ENCODE results near the gene GDF3. TPM values are rescaled to one million over a fixed set of nuclear protein-coding genes. Genes with fewer than 3 reads are reported as not detected.

Gene GDF3
- total and polyA plus RNA-seq, 9 of the 15 experiments (the other 6 are each of a cell fraction or from before 2014, with no cell fraction given), result not detected

GRCh38 chr12:7705846-7706245, 10.3 kb upstream of the GDF3 start:
- H2AFZ ChIP-seq (ENCODE audit: low read depth, low read length), result no peak overlapping the region
- WGBS (ENCODE audit: insufficient coverage, low coverage, missing lambda C conversion rate), result 12% methylated on average over 15 of the region's 29 CpGs
- CTCF ChIA-PET (ENCODE audit: low intra/inter-chr PET ratio), result no interaction called here
- no peak overlapping the region for H3K4me3 ChIP-seq
- no peak for FAIRE-seq
- in situ Hi-C loops (cut with MboI) (no loop called here), intact Hi-C loops (cut with micrococcal nuclease) (no loop called here)
- no peak for DNase-seq (ENCODE audit: extremely low read depth in 1 of 4, low spot score in 3 of 4)
- H4K20me1 ChIP-seq (replicated peaks; ENCODE audit: control insufficient read depth, insufficient read depth, low read length), result no peaks in the 10 kb centered on the region
- H3K27me3 ChIP-seq (ENCODE audit: control insufficient read depth in 2 of 2, insufficient read depth in 2 of 2, low read length in 2 of 2), result peaks cover 0 to 8% of the 10 kb centered on the region in 2 experiments; a peak in 2 of 5 replicates
- H3K4me1 ChIP-seq (replicated peaks in 1 of 2; ENCODE audit: control insufficient read depth in 2 of 2, insufficient read depth in 2 of 2, low read length in 2 of 2), result peaks cover 0 to 3% of the 10 kb centered on the region in 2 experiments; a peak in 1 of 5 replicates
- H3K27ac ChIP-seq (ENCODE audit: extremely low read depth, low read depth, low read length), result no peak overlapping the region
- no peaks in the 10 kb centered on the region for H3K36me3 ChIP-seq (ENCODE audit: control insufficient read depth, insufficient read depth, low read length)
- no peaks in the 10 kb centered on the region for H3K9me3 ChIP-seq (replicated peaks; ENCODE audit: control insufficient read depth, insufficient read depth, low read depth, low read length)
- H3K9ac ChIP-seq (ENCODE audit: insufficient read depth in 1 of 2, low read depth in 2 of 2, low read length in 2 of 2), result no peak overlapping the region
- TF ChIP-seq RFX5 (IDR thresholded peaks at IDR 0.05; ENCODE audit: low read depth, low read length), result no peak
- no peak for TF ChIP-seq GMEB1 (CRISPR knock-in tag; IDR thresholded peaks at IDR 0.05)
- TF ChIP-seq ESRRB (CRISPR knock-in tag; IDR thresholded peaks at IDR 0.05; ENCODE audit: borderline replicate concordance), result no peak
- TF ChIP-seq, protein P1, sequence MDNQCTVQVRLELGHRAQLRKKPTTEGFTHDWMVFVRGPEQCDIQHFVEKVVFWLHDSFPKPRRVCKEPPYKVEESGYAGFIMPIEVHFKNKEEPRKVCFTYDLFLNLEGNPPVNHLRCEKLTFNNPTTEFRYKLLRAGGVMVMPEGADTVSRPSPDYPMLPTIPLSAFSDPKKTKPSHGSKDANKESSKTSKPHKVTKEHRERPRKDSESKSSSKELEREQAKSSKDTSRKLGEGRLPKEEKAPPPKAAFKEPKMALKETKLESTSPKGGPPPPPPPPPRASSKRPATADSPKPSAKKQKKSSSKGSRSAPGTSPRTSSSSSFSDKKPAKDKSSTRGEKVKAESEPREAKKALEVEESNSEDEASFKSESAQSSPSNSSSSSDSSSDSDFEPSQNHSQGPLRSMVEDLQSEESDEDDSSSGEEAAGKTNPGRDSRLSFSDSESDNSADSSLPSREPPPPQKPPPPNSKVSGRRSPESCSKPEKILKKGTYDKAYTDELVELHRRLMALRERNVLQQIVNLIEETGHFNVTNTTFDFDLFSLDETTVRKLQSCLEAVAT (IDR thresholded peaks at IDR 0.05), result no peak
- TF ChIP-seq GATA2 (CRISPR knock-in tag; IDR thresholded peaks at IDR 0.05), result no peak
- TF ChIP-seq NFATC3 (IDR thresholded peaks at IDR 0.05), result no peak
- TF ChIP-seq, protein P2, sequence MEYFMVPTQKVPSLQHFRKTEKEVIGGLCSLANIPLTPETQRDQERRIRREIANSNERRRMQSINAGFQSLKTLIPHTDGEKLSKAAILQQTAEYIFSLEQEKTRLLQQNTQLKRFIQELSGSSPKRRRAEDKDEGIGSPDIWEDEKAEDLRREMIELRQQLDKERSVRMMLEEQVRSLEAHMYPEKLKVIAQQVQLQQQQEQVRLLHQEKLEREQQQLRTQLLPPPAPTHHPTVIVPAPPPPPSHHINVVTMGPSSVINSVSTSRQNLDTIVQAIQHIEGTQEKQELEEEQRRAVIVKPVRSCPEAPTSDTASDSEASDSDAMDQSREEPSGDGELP (CRISPR knock-in tag; IDR thresholded peaks at IDR 0.05; ENCODE audit: borderline replicate concordance), result no peak
- TF ChIP-seq EP300 (IDR thresholded peaks at IDR 0.05; ENCODE audit: low read length), result no peak
- no peak for TF ChIP-seq NEUROD1 (IDR thresholded peaks at IDR 0.05; ENCODE audit: borderline replicate concordance, low read depth, low read length, partially characterized antibody)
- TF ChIP-seq XRCC5 (IDR thresholded peaks at IDR 0.05; ENCODE audit: low read depth, low read length), result no peak
- no peak for TF ChIP-seq KLF1 (tag; IDR thresholded peaks at IDR 0.05)
- TF ChIP-seq, protein P3, sequence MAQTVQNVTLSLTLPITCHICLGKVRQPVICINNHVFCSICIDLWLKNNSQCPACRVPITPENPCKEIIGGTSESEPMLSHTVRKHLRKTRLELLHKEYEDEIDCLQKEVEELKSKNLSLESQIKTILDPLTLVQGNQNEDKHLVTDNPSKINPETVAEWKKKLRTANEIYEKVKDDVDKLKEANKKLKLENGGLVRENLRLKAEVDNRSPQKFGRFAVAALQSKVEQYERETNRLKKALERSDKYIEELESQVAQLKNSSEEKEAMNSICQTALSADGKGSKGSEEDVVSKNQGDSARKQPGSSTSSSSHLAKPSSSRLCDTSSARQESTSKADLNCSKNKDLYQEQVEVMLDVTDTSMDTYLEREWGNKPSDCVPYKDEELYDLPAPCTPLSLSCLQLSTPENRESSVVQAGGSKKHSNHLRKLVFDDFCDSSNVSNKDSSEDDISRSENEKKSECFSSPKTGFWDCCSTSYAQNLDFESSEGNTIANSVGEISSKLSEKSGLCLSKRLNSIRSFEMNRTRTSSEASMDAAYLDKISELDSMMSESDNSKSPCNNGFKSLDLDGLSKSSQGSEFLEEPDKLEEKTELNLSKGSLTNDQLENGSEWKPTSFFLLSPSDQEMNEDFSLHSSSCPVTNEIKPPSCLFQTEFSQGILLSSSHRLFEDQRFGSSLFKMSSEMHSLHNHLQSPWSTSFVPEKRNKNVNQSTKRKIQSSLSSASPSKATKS (CRISPR knock-in tag; IDR thresholded peaks at IDR 0.05), result no peak
- H3K4me2 ChIP-seq (ENCODE audit: insufficient read depth, low read length), result no peak overlapping the region
- POLR2A ChIA-PET, result no interaction called here
- BruUV-seq (replicated peaks), result no TSS peak
- no peak for ATAC-seq
- no peaks in the 10 kb centered on the region for H3K79me2 ChIP-seq (ENCODE audit: control insufficient read depth, insufficient read depth, low read length)
- H3K9me1 ChIP-seq (ENCODE audit: control insufficient read depth, insufficient read depth, low read length), result no peaks in the 10 kb centered on the region
